H1 (cell line): Measurements from ENCODE around the gene VRK3. TPM values are rescaled to one million over a fixed set of nuclear protein-coding genes. Genes with fewer than 3 reads are reported as not detected.

Experiments
- CTCF ChIA-PET: fragments of 300-600 bp; sonication (Branson Sonifier 250); formaldehyde crosslinking; loops from one replicate; lab custom pipeline; 2021; ENCODE audit not compliant: partially characterized antibody; lab: Charles Lee
- POLR2A ChIA-PET: fragments of 300-600 bp; sonication (Branson Sonifier 250); formaldehyde crosslinking; loops from one replicate; lab custom pipeline; 2021; ENCODE audit warnings: inconsistent platforms; ENCODE audit not compliant: partially characterized antibody; lab: Charles Lee
- DNase-seq, 2 experiments: peaks; one replicate each; pipeline versions ENCODE4 v3.0.0 to v3.0.0-alpha.2; 2010 to 2022; ENCODE audit warnings: low spot score in 2 of 2, low read depth in 1 of 2, mixed read lengths in 1 of 2
- FAIRE-seq: peaks from 2 replicates; lab custom pipeline; 2011; peaks lifted over from hg19 to GRCh38; lab: Jason Lieb, UNC
- H2AFZ ChIP-seq: 2 replicates; pipeline ENCODE4 v1.8.1; 2012; ENCODE audit warnings: low read length, inconsistent platforms
- H2AK5ac ChIP-seq: 2 replicates; pipeline ENCODE4 v1.6.1; 2013; ENCODE audit warnings: low read depth, low read length
- H2BK120ac ChIP-seq: replicated peaks from 2 replicates; pipeline ENCODE3; 2013; ENCODE audit warnings: low read depth, low read length, inconsistent platforms
- H2BK12ac ChIP-seq: 2 replicates; pipeline ENCODE4 v1.6.1; 2013; ENCODE audit warnings: low read depth, low read length
- H2BK15ac ChIP-seq: 2 replicates; pipeline ENCODE4 v1.6.1; 2013; ENCODE audit warnings: low read length
- H2BK20ac ChIP-seq: 2 replicates; pipeline ENCODE4 v1.6.1; 2013; ENCODE audit warnings: low read length
- H2BK5ac ChIP-seq: 2 replicates; pipeline ENCODE4 v1.6.1; 2013; ENCODE audit warnings: low read depth, low read length
- H3K14ac ChIP-seq: 2 replicates; pipeline ENCODE4 v1.6.1; 2013; ENCODE audit warnings: inconsistent platforms; ENCODE audit not compliant: insufficient read length
- H3K18ac ChIP-seq: 2 replicates; pipeline ENCODE4 v1.6.1; 2013; ENCODE audit warnings: low read length; ENCODE audit errors: extremely low read depth
- H3K23ac ChIP-seq: 2 replicates; pipeline ENCODE4 v1.6.1; 2013; ENCODE audit warnings: inconsistent platforms; ENCODE audit not compliant: insufficient read length
- H3K23me2 ChIP-seq: 2 replicates; pipeline ENCODE4 v1.6.1; 2013; ENCODE audit warnings: low read depth, low read length
- H3K27ac ChIP-seq: 2 replicates; pipeline ENCODE4 v1.6.1; 2011; ENCODE audit warnings: low read depth, low read length, inconsistent platforms
- H3K27me3 ChIP-seq, 4 experiments: replicated peaks in 1 of 4; 1 replicate in 1 of 4; 2 replicates in 3 of 4; pipeline versions ENCODE4 v1.6.1 to v1.8.1; 2011 to 2013; ENCODE audit warnings: low read length in 3 of 4, mild to moderate bottlenecking in 3 of 4, inconsistent platforms in 2 of 4, mixed read lengths in 2 of 4, moderate library complexity in 1 of 4; ENCODE audit not compliant: control insufficient read depth in 3 of 4, insufficient read depth in 3 of 4; ENCODE audit errors: extremely low read depth in 1 of 4
- H3K36me3 ChIP-seq, 4 experiments: 2 replicates each; pipeline versions ENCODE4 v1.6.1 to v1.8.1; 2011 to 2013; ENCODE audit warnings: mild to moderate bottlenecking in 4 of 4, low read length in 3 of 4, moderate library complexity in 2 of 4, control low read depth in 1 of 4, inconsistent platforms in 1 of 4; ENCODE audit not compliant: insufficient read depth in 4 of 4, control insufficient read depth in 2 of 4
- H3K4ac ChIP-seq: replicated peaks from 2 replicates; pipeline ENCODE3; 2013; ENCODE audit warnings: low read length, low read depth, mixed read lengths, inconsistent platforms; ENCODE audit not compliant: insufficient read length
- H3K4me1 ChIP-seq, 4 experiments: replicated peaks in 1 of 4; 1 replicate in 1 of 4; 2 replicates in 3 of 4; pipeline versions ENCODE4 v1.6.1 to v1.8.1; 2011 to 2013; ENCODE audit warnings: low read length in 3 of 4, inconsistent platforms in 2 of 4, mixed read lengths in 1 of 4; ENCODE audit not compliant: insufficient read depth in 4 of 4, control insufficient read depth in 3 of 4
- H3K4me2 ChIP-seq, 2 experiments: 2 replicates each; pipeline versions ENCODE4 v1.6.1 to v1.8.1; 2011 to 2013; ENCODE audit warnings: low read depth in 2 of 2, low read length in 2 of 2, control low read depth in 1 of 2, inconsistent platforms in 1 of 2, mild to moderate bottlenecking in 1 of 2; ENCODE audit not compliant: insufficient read depth in 1 of 2
- H3K4me3 ChIP-seq, 4 experiments: fragments of 200-600, 300-600 bp in 1 of 4; sonication (generic), shearing (Covaris generic), sonication (Bioruptor Twin) in 1 of 4; 2 replicates each; pipeline versions ENCODE4 v1.5.1 to v1.8.1; 2011 to 2016; ENCODE audit warnings: low read length in 4 of 4, low read depth in 3 of 4, control low read depth in 2 of 4, inconsistent platforms in 2 of 4, mild to moderate bottlenecking in 2 of 4, mixed read lengths in 1 of 4, moderate library complexity in 1 of 4; ENCODE audit not compliant: insufficient read depth in 2 of 4; ENCODE audit errors: extremely low read depth in 1 of 4
- H3K56ac ChIP-seq: replicated peaks from 2 replicates; pipeline ENCODE3; 2013; ENCODE audit warnings: low read depth, mild to moderate bottlenecking, mixed read lengths, low read length, inconsistent platforms; ENCODE audit not compliant: insufficient read length
- H3K79me1 ChIP-seq: 2 replicates; pipeline ENCODE4 v1.6.1; 2013; ENCODE audit warnings: low read depth, low read length, control low read depth
- H3K79me2 ChIP-seq, 2 experiments: 2 replicates each; pipeline versions ENCODE4 v1.6.1 to v1.8.1; 2012 to 2013; ENCODE audit warnings: low read length in 2 of 2, mild to moderate bottlenecking in 2 of 2, inconsistent platforms in 1 of 2; ENCODE audit not compliant: insufficient read depth in 2 of 2, control insufficient read depth in 1 of 2
- H3K9ac ChIP-seq, 4 experiments: replicated peaks in 1 of 4; 1 replicate in 1 of 4; 2 replicates in 3 of 4; pipeline versions ENCODE4 v1.6.1 to v1.8.1; 2011 to 2013; ENCODE audit warnings: low read depth in 3 of 4, low read length in 3 of 4, control low read depth in 2 of 4, mild to moderate bottlenecking in 2 of 4, moderate library complexity in 2 of 4, inconsistent platforms in 1 of 4; ENCODE audit errors: extremely low read depth in 1 of 4
- H3K9me3 ChIP-seq, 2 experiments: 2 replicates each; pipeline versions ENCODE4 v1.6.1 to v1.8.1; 2012 to 2013; ENCODE audit warnings: mild to moderate bottlenecking in 2 of 2, moderate library complexity in 2 of 2, control low read depth in 1 of 2, inconsistent platforms in 1 of 2, low read depth in 1 of 2, low read length in 1 of 2, mixed read lengths in 1 of 2; ENCODE audit not compliant: insufficient read depth in 2 of 2
- H4K20me1 ChIP-seq, 2 experiments: replicated peaks in 1 of 2; 2 replicates each; pipeline versions ENCODE3 to v1.8.1; 2011 to 2013; ENCODE audit warnings: inconsistent platforms in 2 of 2, low read length in 2 of 2, mild to moderate bottlenecking in 1 of 2; ENCODE audit not compliant: insufficient read depth in 2 of 2, control insufficient read depth in 1 of 2
- H4K5ac ChIP-seq: 2 replicates; pipeline ENCODE4 v1.6.1; 2013; ENCODE audit warnings: low read length, low read depth, mixed read lengths, inconsistent platforms; ENCODE audit not compliant: insufficient read length
- H4K8ac ChIP-seq: 2 replicates; pipeline ENCODE4 v1.8.0; 2013; ENCODE audit warnings: mild to moderate bottlenecking, moderate library complexity, low read length, inconsistent platforms; ENCODE audit not compliant: insufficient read depth; ENCODE audit errors: extremely low read depth
- H4K91ac ChIP-seq: replicated peaks from 2 replicates; pipeline ENCODE3; 2013; ENCODE audit warnings: low read length, mixed read lengths, inconsistent platforms; ENCODE audit not compliant: insufficient read length
- BACH1 ChIP-seq: IDR thresholded peaks from 2 replicates; pipeline ENCODE4 v1.6.1; 2012; ENCODE audit warnings: low read length, improper control_type of control experiment
- CHD2 ChIP-seq: IDR thresholded peaks from 2 replicates; pipeline ENCODE4 v1.6.1; 2012; ENCODE audit warnings: low read length, improper control_type of control experiment
- CREB1 ChIP-seq: IDR thresholded peaks from 2 replicates; pipeline ENCODE4 v1.6.1; 2012; ENCODE audit warnings: inconsistent platforms
- CTBP2 ChIP-seq: IDR thresholded peaks from 2 replicates; pipeline ENCODE4 v1.7.0; 2011; ENCODE audit warnings: borderline replicate concordance, mild to moderate bottlenecking, moderate library complexity, mixed read lengths, low read length; ENCODE audit not compliant: insufficient read depth, insufficient read length
- GTF2F1 ChIP-seq: IDR thresholded peaks from 2 replicates; pipeline ENCODE4 v1.6.1; 2012; ENCODE audit warnings: low read depth, low read length, improper control_type of control experiment, borderline replicate concordance
- JUN ChIP-seq: IDR thresholded peaks from 2 replicates; pipeline ENCODE4 v1.6.1; 2011; ENCODE audit warnings: low read depth, mild to moderate bottlenecking, improper control_type of control experiment, low read length
- KDM1A ChIP-seq: fragments of 200-600, 300-600 bp; sonication (generic); IDR thresholded peaks from 2 replicates; pipeline ENCODE4 v1.7.1; 2016; ENCODE audit warnings: mild to moderate bottlenecking, low read length, borderline replicate concordance
- POLR2A ChIP-seq, 2 experiments: IDR thresholded peaks; 1 replicate in 1 of 2; 2 replicates in 1 of 2; pipeline ENCODE4 v1.6.1; 2011; ENCODE audit warnings: low read depth in 2 of 2, low read length in 2 of 2, mild to moderate bottlenecking in 2 of 2; ENCODE audit errors: control extremely low read depth in 1 of 2
- POU5F1 ChIP-seq: IDR thresholded peaks from 2 replicates; pipeline ENCODE4 v1.6.1; 2011; ENCODE audit warnings: low read depth, mild to moderate bottlenecking, low read length, moderate library complexity
- RAD21 ChIP-seq, 2 experiments: IDR thresholded peaks in 1 of 2; conservative IDR thresholded peaks in 1 of 2; 2 replicates each; pipeline ENCODE4 v1.6.1; 2011; ENCODE audit warnings: low read depth in 2 of 2, low read length in 2 of 2, improper control_type of control experiment in 1 of 2, inconsistent platforms in 1 of 2, mild to moderate bottlenecking in 1 of 2, moderate library complexity in 1 of 2
- RXRA ChIP-seq: IDR thresholded peaks from 2 replicates; pipeline ENCODE4 v1.6.1; 2011; ENCODE audit warnings: low read depth, mild to moderate bottlenecking, low read length, moderate library complexity; ENCODE audit not compliant: insufficient read depth
- SUZ12 ChIP-seq: fragments of 200-600 bp; sonication (generic); IDR thresholded peaks from 2 replicates; pipeline ENCODE4 v1.6.1; 2012; ENCODE audit warnings: mild to moderate bottlenecking, inconsistent platforms, low read length, moderate library complexity, mixed read lengths
- TAF1 ChIP-seq: IDR thresholded peaks from 2 replicates; pipeline ENCODE4 v1.6.1; 2011; ENCODE audit warnings: mild to moderate bottlenecking, low read depth, low read length
- ZNF274 ChIP-seq: IDR thresholded peaks from 2 replicates; pipeline ENCODE4 v1.7.0; 2012; ENCODE audit warnings: low read length, borderline replicate concordance; ENCODE audit errors: extremely low read depth
- WGBS, 2 experiments: shearing (Covaris generic) in 1 of 2; methylation state at CpG; one replicate each; pipeline versions ENCODE4 v1.1.6 to v1.1.7; 2013 to 2015; ENCODE audit warnings: low lambda C conversion rate in 2 of 2, mixed read lengths in 2 of 2, inconsistent platforms in 1 of 2, low coverage in 1 of 2, missing lambda C conversion rate in 1 of 2; ENCODE audit not compliant: insufficient replicate concordance in 2 of 2, insufficient coverage in 1 of 2, insufficient read length in 1 of 2; ENCODE audit errors: extremely low coverage in 1 of 2, missing lambda C conversion rate in 1 of 2; 5-methylcytosine and 5-hydroxymethylcytosine counted together
- polyA plus RNA-seq, 7 experiments: library from polyadenylated mRNA; depleted of rRNA in 3 of 7; stranded (reverse) in 5 of 7; unstranded in 2 of 7; fragments of >200 nt in 5 of 7; fragments of 200-250 nt in 2 of 7; gene quantifications; 1 replicate in 5 of 7; 2 replicates in 1 of 7; 4 replicates in 1 of 7; pipeline versions ENCODE4 v1.2.1 to v1.2.3, GENCODE V29; 2011 to 2013; ENCODE audit warnings: missing spikeins in 2 of 7, mixed read lengths in 2 of 7
- total RNA-seq: library from RNA; stranded (reverse); fragmentation: NEBNext Ultra II Directional; extraction: Animal tissue kit (Norgen Biotek cat#: 25700); gene quantifications from 2 replicates; pipeline ENCODE4 v1.2.1, GENCODE V29; 2021
- TF ChIP-seq, protein P1 (sequence below): IDR thresholded peaks from 2 replicates; pipeline ENCODE4 v1.6.1; 2012; ENCODE audit warnings: inconsistent platforms

VRK3 gene
- total and polyA plus RNA-seq, 2 of the 8 experiments (the other 6 are each of a cell fraction or from before 2014, with no cell fraction given), result 21.3 to 36.1 TPM

DNA sequence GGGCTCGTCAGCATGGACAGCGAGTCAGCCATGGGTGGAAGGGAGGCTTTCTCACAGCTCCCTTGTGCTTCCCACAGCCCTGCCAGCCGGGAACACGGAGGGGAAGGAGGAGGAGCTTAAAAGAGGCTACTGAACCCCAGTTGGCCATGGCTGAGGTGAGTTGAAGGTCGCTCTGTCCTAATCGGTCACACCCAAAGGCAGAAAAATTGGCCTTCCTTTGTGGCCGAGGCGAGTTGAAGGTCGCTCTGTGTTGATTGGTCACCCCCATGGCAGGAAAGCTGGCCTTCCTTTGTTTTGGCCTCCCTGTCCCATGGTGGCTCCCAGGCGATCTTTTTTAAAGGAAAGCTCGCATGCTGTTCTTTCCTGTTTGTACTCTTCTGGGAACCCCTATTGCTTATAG, 5.8 kb upstream of the VRK3 start:
- no peak for FAIRE-seq
- Histone ChIP-seq H3K9me3 (no peaks in the 10 kb centered on the region), H3K27ac (no peak overlapping the region), H3K4me3 (no peak overlapping the region), H3K4me2 (no peak overlapping the region), H3K56ac (no peak overlapping the region), H3K36me3 (peaks cover 4 to 32% (median 22%) of the 10 kb centered on the region in 4 experiments), H3K23me2 (no peaks in the 10 kb centered on the region), H3K14ac (no peak overlapping the region), H2AFZ (no peak overlapping the region), H3K79me1 (peaks cover 6% of the 10 kb centered on the region), H3K27me3 (no peaks in the 10 kb centered on the region), H2BK12ac (no peak overlapping the region), H4K8ac (no peak overlapping the region), H3K9ac (no peak overlapping the region), H2BK15ac (no peak overlapping the region), H4K91ac (no peak overlapping the region), H2BK5ac (no peak overlapping the region), H3K23ac (no peak overlapping the region), H2BK20ac (no peak overlapping the region), H2AK5ac (no peak overlapping the region), H3K4me1 (no peaks in the 10 kb centered on the region; a peak in 1 of 7 replicates), H3K79me2 (peaks cover 0 to 24% of the 10 kb centered on the region in 2 experiments; a peak in 2 of 4 replicates), H4K20me1 (peaks cover 2 to 6% of the 10 kb centered on the region in 2 experiments), H3K4ac (no peak overlapping the region), H3K18ac (no peak overlapping the region), H2BK120ac (no peak overlapping the region), H4K5ac (no peak overlapping the region)
- no peak for DNase-seq
- 86% methylated on average over 11 of the region's 11 CpGs; no CpG with 5 or more reads in 1 of the 2 experiments for WGBS, 2 experiments
- ChIA-PET CTCF (interaction anchor here (1.6 to 2.6 kb wide), 2 partner anchors 16 to 45 kb away, joined by 6 to 10 read pairs; no protein-coding TSS in a partner anchor), POLR2A (no interaction called here)
- TF ChIP-seq CTBP2, result no peak
- TF ChIP-seq POU5F1, result no peak
- TF ChIP-seq CHD2, result no peak
- no peak for TF ChIP-seq JUN
- no peak for TF ChIP-seq ZNF274
- TF ChIP-seq, protein P1, sequence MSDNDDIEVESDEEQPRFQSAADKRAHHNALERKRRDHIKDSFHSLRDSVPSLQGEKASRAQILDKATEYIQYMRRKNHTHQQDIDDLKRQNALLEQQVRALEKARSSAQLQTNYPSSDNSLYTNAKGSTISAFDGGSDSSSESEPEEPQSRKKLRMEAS, result no peak
- no peak for TF ChIP-seq BACH1
- TF ChIP-seq KDM1A, result no peak
- TF ChIP-seq SUZ12, result no peak
- TF ChIP-seq CREB1, result no peak
- TF ChIP-seq RXRA, result no peak
- TF ChIP-seq RAD21 (IDR thresholded peaks at IDR 0.05 in 1 of 2, conservative IDR thresholded peaks at IDR 0.05 in 1 of 2; ENCODE audit: low read depth in 2 of 2, low read length in 2 of 2), result no peak
- no peak for TF ChIP-seq GTF2F1
- no peak for TF ChIP-seq POLR2A (IDR thresholded peaks at IDR 0.05; ENCODE audit: control extremely low read depth in 1 of 2, low read depth in 2 of 2, low read length in 2 of 2)
- TF ChIP-seq TAF1, result no peak
